Activated B cell treated with CpG ODN at 0.5 μM for 24 hours (primary cell): ENCODE data around the gene OR5A2. TPM values are rescaled to one million over a fixed set of nuclear protein-coding genes. Genes with fewer than 3 reads are reported as not detected.

Source experiments
- ATAC-seq: fragments of 200-7000 bp; cut with Tn5 transposase; one replicate; pipeline ENCODE4 v1.10.0; 2021; ENCODE audit warnings: low read depth, mild to moderate bottlenecking, moderate library complexity
- CTCF ChIA-PET: fragments of 350-600 bp; sonication (Branson Sonifier 250); formaldehyde crosslinking; loops from one replicate; lab custom pipeline; 2021; ENCODE audit warnings: antibody characterized with exemption; lab: Charles Lee
- POLR2A ChIA-PET: fragments of 350-600 bp; sonication (Branson Sonifier 250); formaldehyde crosslinking; loops from one replicate; lab custom pipeline; 2021; ENCODE audit warnings: antibody characterized with exemption; lab: Charles Lee
- DNase-seq: peaks from one replicate; pipeline ENCODE4 v3.0.0; 2022
- H3K27ac Mint-ChIP-seq: one replicate; pipeline ENCODE4 v1.8.0; 2020; ENCODE audit warnings: mixed read lengths
- H3K27me3 Mint-ChIP-seq: one replicate; pipeline ENCODE4 v1.8.0; 2021; ENCODE audit warnings: mixed read lengths
- H3K36me3 Mint-ChIP-seq: one replicate; pipeline ENCODE4 v1.8.0; 2021; ENCODE audit warnings: low read depth, mixed read lengths
- H3K4me1 Mint-ChIP-seq: one replicate; pipeline ENCODE4 v1.8.0; 2021; ENCODE audit warnings: mixed read lengths
- H3K4me3 Mint-ChIP-seq: one replicate; pipeline ENCODE4 v1.8.0; 2020; ENCODE audit warnings: mild to moderate bottlenecking, mixed read lengths
- H3K9me3 Mint-ChIP-seq: one replicate; pipeline ENCODE4 v1.8.0; 2020; ENCODE audit warnings: mixed read lengths
- intact Hi-C: fragments of 100-400 bp; cut with micrococcal nuclease; formaldehyde crosslinking; loops from one replicate; pipeline ENCODE4 v1.15.1; 2024
- total RNA-seq: library from RNA; stranded (reverse); gene quantifications from 2 replicates; pipeline ENCODE4 v1.2.3, GENCODE V29; 2022
- TF ChIP-seq, protein P1 (sequence below): fragments of 200-600 bp; IDR thresholded peaks from one replicate; pipeline ENCODE4 v1.8.0; 2022; ENCODE audit warnings: antibody characterized with exemption, mild to moderate bottlenecking

The OR5A2 gene
- total RNA-seq, 1 donor from 2014 or later: not detected

DNA sequence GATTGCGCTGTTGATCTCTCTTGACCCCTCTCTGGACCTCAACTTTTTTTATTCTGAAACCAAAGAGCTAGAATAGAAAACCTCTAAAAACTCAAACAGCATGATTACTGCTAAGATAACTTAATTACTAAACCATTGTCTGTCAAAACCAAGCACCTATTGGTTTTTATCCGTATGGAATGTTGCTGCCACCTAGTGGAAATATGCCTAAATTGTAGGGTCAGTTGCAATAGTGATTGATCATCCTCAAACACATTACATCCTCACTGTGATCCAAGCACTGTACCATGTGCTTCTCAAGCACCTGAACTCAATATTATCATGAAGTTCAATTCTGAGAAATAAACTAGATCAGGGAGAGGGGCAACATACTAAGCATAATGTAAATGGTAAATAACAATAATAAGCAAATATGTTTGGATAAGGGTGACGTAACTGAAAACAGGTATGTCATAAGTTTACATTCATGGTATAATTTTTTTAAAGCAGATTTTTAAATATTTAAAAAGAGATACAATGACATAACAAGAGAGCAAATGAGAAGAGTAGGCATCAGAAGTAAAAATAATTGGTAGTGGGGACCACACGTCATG lies 3.8 kb upstream of the OR5A2 start:
- peaks cover 9% of the 10 kb centered on the region for H3K27me3 Mint-ChIP-seq
- no peaks in the 10 kb centered on the region for H3K36me3 Mint-ChIP-seq
- POLR2A ChIA-PET: interaction anchor here (0.6 to 2.3 kb wide), 3 partner anchors 107 to 259 kb away, joined by 3 to 10 read pairs (median 3); partner anchors contain the start of gene DTX4
- TF ChIP-seq, protein P1, sequence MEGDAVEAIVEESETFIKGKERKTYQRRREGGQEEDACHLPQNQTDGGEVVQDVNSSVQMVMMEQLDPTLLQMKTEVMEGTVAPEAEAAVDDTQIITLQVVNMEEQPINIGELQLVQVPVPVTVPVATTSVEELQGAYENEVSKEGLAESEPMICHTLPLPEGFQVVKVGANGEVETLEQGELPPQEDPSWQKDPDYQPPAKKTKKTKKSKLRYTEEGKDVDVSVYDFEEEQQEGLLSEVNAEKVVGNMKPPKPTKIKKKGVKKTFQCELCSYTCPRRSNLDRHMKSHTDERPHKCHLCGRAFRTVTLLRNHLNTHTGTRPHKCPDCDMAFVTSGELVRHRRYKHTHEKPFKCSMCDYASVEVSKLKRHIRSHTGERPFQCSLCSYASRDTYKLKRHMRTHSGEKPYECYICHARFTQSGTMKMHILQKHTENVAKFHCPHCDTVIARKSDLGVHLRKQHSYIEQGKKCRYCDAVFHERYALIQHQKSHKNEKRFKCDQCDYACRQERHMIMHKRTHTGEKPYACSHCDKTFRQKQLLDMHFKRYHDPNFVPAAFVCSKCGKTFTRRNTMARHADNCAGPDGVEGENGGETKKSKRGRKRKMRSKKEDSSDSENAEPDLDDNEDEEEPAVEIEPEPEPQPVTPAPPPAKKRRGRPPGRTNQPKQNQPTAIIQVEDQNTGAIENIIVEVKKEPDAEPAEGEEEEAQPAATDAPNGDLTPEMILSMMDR: peak; percentile 50
- CTCF ChIA-PET: interaction anchor here (0.6 to 5.2 kb wide), 20 partner anchors 49 to 471 kb away, joined by 3 to 91 read pairs (median 4); partner anchors contain the start of genes DTX4 and MPEG1
- H3K4me3 Mint-ChIP-seq: no peak overlapping the region
- DNase-seq: no peak
- peak; percentile 87 for ATAC-seq
- H3K9me3 Mint-ChIP-seq: no peaks in the 10 kb centered on the region
- no peaks in the 10 kb centered on the region for H3K4me1 Mint-ChIP-seq
- intact Hi-C loops: loop anchor here (1.0 to 10.0 kb wide), 8 partner anchors 146 to 775 kb away; no protein-coding TSS in a partner anchor
- H3K27ac Mint-ChIP-seq: no peak overlapping the region

DNA sequence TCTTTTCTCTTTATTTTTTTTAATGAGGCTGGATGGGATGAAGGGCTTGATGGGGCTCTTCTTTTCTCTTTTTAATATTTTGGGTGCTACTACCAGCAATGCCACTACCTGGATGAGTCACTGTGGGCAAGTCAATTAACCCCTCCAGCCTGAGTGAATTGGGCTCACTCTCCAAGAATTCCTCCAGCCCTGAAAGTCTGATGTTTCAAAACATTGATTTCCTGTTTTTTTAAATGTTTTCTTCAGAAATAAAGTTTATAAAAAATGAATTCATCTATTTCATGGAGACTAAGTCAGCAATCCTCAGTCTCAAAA lies 812 bp upstream of the OR5A2 start:
- Mint-ChIP-seq H3K27ac (no peak overlapping the region), H3K9me3 (no peaks in the 10 kb centered on the region), H3K36me3 (no peaks in the 10 kb centered on the region), H3K4me1 (peaks cover 3% of the 10 kb centered on the region), H3K27me3 (peaks cover 4% of the 10 kb centered on the region), H3K4me3 (no peak overlapping the region)
- DNase-seq: no peak
- ChIA-PET POLR2A (no interaction called here), CTCF (interaction anchor here (1.0 kb wide), 1 partner anchor 163 kb away, joined by 3 read pairs; no protein-coding TSS in a partner anchor)
- TF ChIP-seq, protein P1: no peak
- ATAC-seq: no peak
- intact Hi-C loops: no loop called here

DNA sequence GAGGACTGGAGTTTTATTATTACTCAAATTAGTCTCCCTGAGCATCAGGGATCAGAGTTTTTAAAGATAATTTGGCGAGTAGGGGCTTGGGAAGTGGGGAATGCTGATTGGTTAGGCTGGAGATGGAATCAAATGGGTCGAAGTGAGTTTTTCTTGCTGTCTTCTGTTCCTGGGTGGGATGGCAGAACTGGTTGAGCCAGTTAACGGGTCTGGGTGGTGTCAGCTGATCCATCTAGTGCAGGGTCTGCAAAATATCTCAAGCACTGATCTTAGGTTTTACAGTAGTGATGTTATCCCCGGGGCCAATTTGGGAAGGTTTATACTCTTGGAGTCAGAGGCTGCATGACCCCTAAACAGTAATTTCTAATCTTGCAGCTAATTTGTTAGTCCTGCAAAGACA lies 1.1 kb downstream of the OR5A2 start:
- Mint-ChIP-seq H3K27ac (no peak overlapping the region), H3K4me3 (no peak overlapping the region), H3K27me3 (peaks cover 2% of the 10 kb centered on the region), H3K4me1 (peaks cover 3% of the 10 kb centered on the region), H3K9me3 (peaks cover 2% of the 10 kb centered on the region), H3K36me3 (no peaks in the 10 kb centered on the region)
- DNase-seq: no peak
- TF ChIP-seq, protein P1: no peak
- intact Hi-C loops: no loop called here
- ATAC-seq: no peak
- POLR2A ChIA-PET: no interaction called here
- CTCF ChIA-PET: no interaction called here

DNA sequence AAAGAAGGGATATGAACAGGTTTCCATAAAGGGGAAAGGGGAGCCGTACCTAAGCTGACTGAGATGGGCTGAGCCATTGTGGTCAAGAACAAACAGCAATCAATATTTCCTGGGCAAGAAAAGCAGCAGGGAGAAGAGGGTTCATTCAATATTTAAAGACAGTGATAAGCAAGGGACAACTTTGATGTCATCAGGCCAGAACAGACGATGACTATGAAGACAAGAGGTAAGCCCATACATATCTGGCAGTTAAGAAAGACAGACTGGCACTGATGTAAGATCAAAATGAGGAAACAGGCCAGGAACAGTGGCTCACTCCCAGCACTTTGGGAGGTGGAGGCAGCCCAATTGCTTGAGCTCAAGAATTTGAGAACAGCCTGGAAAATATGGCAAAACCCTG lies 2.4 kb downstream of the OR5A2 start:
- ATAC-seq (no peak), DNase-seq (no peak)
- Mint-ChIP-seq H3K4me1 (peaks cover 3% of the 10 kb centered on the region), H3K9me3 (peaks cover 2% of the 10 kb centered on the region), H3K27me3 (no peaks in the 10 kb centered on the region), H3K27ac (no peak overlapping the region), H3K36me3 (no peaks in the 10 kb centered on the region), H3K4me3 (no peak overlapping the region)
- POLR2A ChIA-PET: no interaction called here
- CTCF ChIA-PET: interaction anchor here (0.6 kb wide), 1 partner anchor 221 kb away, joined by 4 read pairs; no protein-coding TSS in a partner anchor
- TF ChIP-seq, protein P1: no peak
- intact Hi-C loops: no loop called here

DNA sequence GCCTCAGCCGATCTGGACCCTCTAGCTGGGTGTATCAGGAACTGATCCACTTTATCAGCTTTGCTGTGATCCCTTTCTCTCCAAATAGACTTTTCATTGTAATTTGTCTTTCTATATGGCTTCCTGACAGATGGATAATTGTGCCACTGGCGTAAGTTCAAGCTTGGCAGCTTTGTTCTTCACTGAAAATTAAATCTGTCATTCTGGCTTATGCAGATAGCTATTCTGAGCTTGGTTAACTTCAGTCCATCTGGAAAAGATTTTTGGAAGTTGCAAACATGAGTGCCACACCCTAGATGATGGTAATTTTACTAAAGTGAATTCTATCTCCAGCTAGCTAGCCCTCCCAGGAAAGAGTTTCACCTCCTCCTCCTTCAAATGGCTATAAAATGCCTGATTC lies 8.1 kb downstream of the OR5A2 start:
- ChIA-PET CTCF (interaction anchor here (0.8 to 1.6 kb wide), 3 partner anchors 18 to 246 kb away, joined by 3 to 4 read pairs (median 4); partner anchors contain the start of gene DTX4), POLR2A (no interaction called here)
- H3K9me3 Mint-ChIP-seq: peaks cover 6% of the 10 kb centered on the region
- TF ChIP-seq, protein P1: no peak
- peaks cover 3% of the 10 kb centered on the region for H3K36me3 Mint-ChIP-seq
- no peak for ATAC-seq
- no peaks in the 10 kb centered on the region for H3K27me3 Mint-ChIP-seq
- H3K27ac Mint-ChIP-seq: no peak overlapping the region
- H3K4me1 Mint-ChIP-seq: peaks cover 44% of the 10 kb centered on the region
- DNase-seq: no peak
- H3K4me3 Mint-ChIP-seq: no peak overlapping the region
- intact Hi-C loops: no loop called here
